Neural cell (in vitro differentiated cells): Measurements from ENCODE around the gene RFNG. TPM values are rescaled to one million over a fixed set of nuclear protein-coding genes. Genes with fewer than 3 reads are reported as not detected.

Experiments used
- H2AFZ ChIP-seq: fragments of 200-600, 300-800 bp; sonication (generic), shearing (Covaris generic); 2 replicates; pipeline ENCODE4 v1.6.0; 2014; ENCODE audit warnings: low read depth, mild to moderate bottlenecking, antibody characterized with exemption, low read length, moderate library complexity
- H3F3A ChIP-seq: fragments of 200-600 bp; shearing (Covaris generic); 2 replicates; pipeline ENCODE4 v1.6.1; 2016; ENCODE audit warnings: mild to moderate bottlenecking, moderate library complexity, mixed read lengths, antibody characterized with exemption, low read length; ENCODE audit not compliant: insufficient read depth, poor library complexity, severe bottlenecking
- H3K27ac ChIP-seq: fragments of 200-600, 300-800 bp; sonication (generic), shearing (Covaris generic); 2 replicates; pipeline ENCODE4 v1.5.1; 2014; ENCODE audit warnings: mild to moderate bottlenecking, low read length, moderate library complexity
- H3K27me3 ChIP-seq: fragments of 300-800, 200-600 bp; sonication (generic), shearing (Covaris generic); 2 replicates; pipeline ENCODE4 v1.6.0; 2014; ENCODE audit warnings: mild to moderate bottlenecking, low read depth, low read length, moderate library complexity; ENCODE audit not compliant: insufficient read depth
- H3K36me3 ChIP-seq: fragments of 300-800, 200-600 bp; sonication (generic), shearing (Covaris generic); 2 replicates; pipeline ENCODE4 v1.5.1; 2014; ENCODE audit warnings: mild to moderate bottlenecking, antibody characterized with exemption, low read length, moderate library complexity; ENCODE audit not compliant: insufficient read depth
- H3K4me2 ChIP-seq: fragments of 300-800, 200-600 bp; sonication (generic), shearing (Covaris generic); 2 replicates; pipeline ENCODE4 v1.6.0; 2014; ENCODE audit warnings: mild to moderate bottlenecking, low read length
- H3K4me3 ChIP-seq: fragments of 300-800, 200-600 bp; sonication (generic), shearing (Covaris generic); 2 replicates; pipeline ENCODE4 v1.5.1; 2014; ENCODE audit warnings: mild to moderate bottlenecking, low read length, moderate library complexity
- H3K79me2 ChIP-seq: fragments of 200-600 bp; shearing (Covaris generic); replicated peaks from 2 replicates; pipeline ENCODE4 v1.6.0; 2014; ENCODE audit warnings: mild to moderate bottlenecking, low read length, moderate library complexity; ENCODE audit not compliant: insufficient read depth
- H3K9ac ChIP-seq: fragments of 300-800, 200-600 bp; sonication (generic), shearing (Covaris generic); 2 replicates; pipeline ENCODE4 v1.6.1; 2016; ENCODE audit warnings: mild to moderate bottlenecking, low read length, mixed read lengths
- H3K9me2 ChIP-seq: fragments of 200-600 bp; shearing (Covaris generic); 2 replicates; pipeline ENCODE4 v1.6.1; 2016; ENCODE audit warnings: mild to moderate bottlenecking, low read length, mixed read lengths; ENCODE audit not compliant: insufficient read depth
- H3K9me3 ChIP-seq: fragments of 200-600, 300-800 bp; sonication (generic), shearing (Covaris generic); 2 replicates; pipeline ENCODE4 v1.6.1; 2016; ENCODE audit warnings: mild to moderate bottlenecking, mixed run types, low read length, moderate library complexity, mixed read lengths
- H4K20me1 ChIP-seq: fragments of 200-600 bp; shearing (Covaris generic); 2 replicates; pipeline ENCODE4 v1.6.1; 2016; ENCODE audit warnings: mild to moderate bottlenecking, mixed run types; ENCODE audit not compliant: insufficient read depth
- EP300 ChIP-seq: fragments of 450-650 bp; conservative IDR thresholded peaks from 2 replicates; pipeline ENCODE4 v1.6.1; 2014; ENCODE audit warnings: antibody characterized with exemption, mild to moderate bottlenecking, moderate library complexity; ENCODE audit not compliant: poor library complexity, severe bottlenecking
- EZH2 ChIP-seq: fragments of 200-600, 300-800 bp; shearing (Covaris generic), sonication (generic); IDR thresholded peaks from 2 replicates; pipeline ENCODE4 v1.6.1; 2014; ENCODE audit warnings: antibody characterized with exemption, low read length, borderline replicate concordance, mild to moderate bottlenecking; ENCODE audit not compliant: insufficient read depth, poor library complexity, severe bottlenecking
- MXI1 ChIP-seq: fragments of 450-650 bp; conservative IDR thresholded peaks from 2 replicates; pipeline ENCODE4 v1.6.1; 2014; ENCODE audit warnings: antibody characterized with exemption, mild to moderate bottlenecking; ENCODE audit not compliant: poor library complexity, severe bottlenecking
- POLR2AphosphoS5 ChIP-seq: IDR thresholded peaks from 2 replicates; pipeline ENCODE4 v1.6.1; 2012
- RAD21 ChIP-seq: fragments of 450-650 bp; conservative IDR thresholded peaks from 2 replicates; pipeline ENCODE4 v1.6.1; 2014; ENCODE audit warnings: antibody characterized with exemption, mild to moderate bottlenecking, moderate library complexity
- SMC3 ChIP-seq: fragments of 450-650 bp; conservative IDR thresholded peaks from 2 replicates; pipeline ENCODE4 v1.6.1; 2014; ENCODE audit warnings: antibody characterized with exemption, mild to moderate bottlenecking, moderate library complexity; ENCODE audit not compliant: poor library complexity
- TAF1 ChIP-seq: IDR thresholded peaks from 2 replicates; pipeline ENCODE4 v1.6.1; 2012; ENCODE audit warnings: low read depth
- polyA plus RNA-seq: library from polyadenylated mRNA; depleted of rRNA; stranded (reverse); fragments of >200 nt; gene quantifications from 2 replicates; pipeline ENCODE4 v1.2.3, GENCODE V29; 2014
- TF ChIP-seq, protein P1 (sequence below): fragments of 450-650 bp; IDR thresholded peaks from 2 replicates; pipeline ENCODE4 v1.5.1; 2014; ENCODE audit warnings: antibody characterized with exemption, mild to moderate bottlenecking, moderate library complexity; ENCODE audit not compliant: poor library complexity, severe bottlenecking
- TF ChIP-seq, protein P2 (sequence below): IDR thresholded peaks from 2 replicates; pipeline ENCODE4 v1.6.1; 2012; ENCODE audit warnings: borderline replicate concordance

RFNG gene
- polyA plus RNA-seq, 1 donor from 2014 or later = 176 TPM

DNA sequence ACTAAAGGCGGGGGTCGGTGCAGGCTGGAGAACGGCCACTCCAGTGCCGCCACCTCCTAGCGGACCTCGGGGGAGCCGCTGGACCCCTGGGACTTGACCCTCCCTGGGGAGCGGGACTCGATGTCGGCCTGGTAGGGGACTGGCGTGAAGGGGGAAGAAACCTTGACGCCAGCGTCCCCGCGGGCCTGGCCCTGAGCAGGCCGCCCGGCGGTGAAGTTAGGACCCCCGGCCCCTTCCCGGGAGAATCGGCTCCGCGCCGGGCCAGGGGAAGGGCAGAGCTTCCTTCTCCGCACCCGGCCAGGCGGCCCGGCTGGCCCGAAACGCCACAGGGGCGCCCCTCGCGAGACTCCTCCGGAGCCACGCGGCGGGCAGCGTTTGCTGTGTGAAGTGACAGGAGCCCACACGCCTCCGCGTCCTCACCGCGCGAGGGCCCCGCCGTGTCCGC lies 13.6 kb upstream of the RFNG start:
- Histone ChIP-seq H3K36me3 (no peaks in the 10 kb centered on the region), H3K4me2 (peak overlapping the region; percentile 61), H3K4me3 (peak overlapping the region; percentile 94), H4K20me1 (no peaks in the 10 kb centered on the region), H3K9me3 (no peaks in the 10 kb centered on the region), H2AFZ (no peak overlapping the region), H3K9ac (peak overlapping the region; percentile 72), H3K27ac (no peak overlapping the region), H3K27me3 (no peaks in the 10 kb centered on the region), H3K79me2 (no peaks in the 10 kb centered on the region), H3F3A (no peaks in the 10 kb centered on the region), H3K9me2 (no peaks in the 10 kb centered on the region)
- TF ChIP-seq, protein P1, sequence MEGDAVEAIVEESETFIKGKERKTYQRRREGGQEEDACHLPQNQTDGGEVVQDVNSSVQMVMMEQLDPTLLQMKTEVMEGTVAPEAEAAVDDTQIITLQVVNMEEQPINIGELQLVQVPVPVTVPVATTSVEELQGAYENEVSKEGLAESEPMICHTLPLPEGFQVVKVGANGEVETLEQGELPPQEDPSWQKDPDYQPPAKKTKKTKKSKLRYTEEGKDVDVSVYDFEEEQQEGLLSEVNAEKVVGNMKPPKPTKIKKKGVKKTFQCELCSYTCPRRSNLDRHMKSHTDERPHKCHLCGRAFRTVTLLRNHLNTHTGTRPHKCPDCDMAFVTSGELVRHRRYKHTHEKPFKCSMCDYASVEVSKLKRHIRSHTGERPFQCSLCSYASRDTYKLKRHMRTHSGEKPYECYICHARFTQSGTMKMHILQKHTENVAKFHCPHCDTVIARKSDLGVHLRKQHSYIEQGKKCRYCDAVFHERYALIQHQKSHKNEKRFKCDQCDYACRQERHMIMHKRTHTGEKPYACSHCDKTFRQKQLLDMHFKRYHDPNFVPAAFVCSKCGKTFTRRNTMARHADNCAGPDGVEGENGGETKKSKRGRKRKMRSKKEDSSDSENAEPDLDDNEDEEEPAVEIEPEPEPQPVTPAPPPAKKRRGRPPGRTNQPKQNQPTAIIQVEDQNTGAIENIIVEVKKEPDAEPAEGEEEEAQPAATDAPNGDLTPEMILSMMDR = no peak
- TF ChIP-seq EP300 (no peak), MXI1 (peak; percentile 72)
- TF ChIP-seq, protein P2, sequence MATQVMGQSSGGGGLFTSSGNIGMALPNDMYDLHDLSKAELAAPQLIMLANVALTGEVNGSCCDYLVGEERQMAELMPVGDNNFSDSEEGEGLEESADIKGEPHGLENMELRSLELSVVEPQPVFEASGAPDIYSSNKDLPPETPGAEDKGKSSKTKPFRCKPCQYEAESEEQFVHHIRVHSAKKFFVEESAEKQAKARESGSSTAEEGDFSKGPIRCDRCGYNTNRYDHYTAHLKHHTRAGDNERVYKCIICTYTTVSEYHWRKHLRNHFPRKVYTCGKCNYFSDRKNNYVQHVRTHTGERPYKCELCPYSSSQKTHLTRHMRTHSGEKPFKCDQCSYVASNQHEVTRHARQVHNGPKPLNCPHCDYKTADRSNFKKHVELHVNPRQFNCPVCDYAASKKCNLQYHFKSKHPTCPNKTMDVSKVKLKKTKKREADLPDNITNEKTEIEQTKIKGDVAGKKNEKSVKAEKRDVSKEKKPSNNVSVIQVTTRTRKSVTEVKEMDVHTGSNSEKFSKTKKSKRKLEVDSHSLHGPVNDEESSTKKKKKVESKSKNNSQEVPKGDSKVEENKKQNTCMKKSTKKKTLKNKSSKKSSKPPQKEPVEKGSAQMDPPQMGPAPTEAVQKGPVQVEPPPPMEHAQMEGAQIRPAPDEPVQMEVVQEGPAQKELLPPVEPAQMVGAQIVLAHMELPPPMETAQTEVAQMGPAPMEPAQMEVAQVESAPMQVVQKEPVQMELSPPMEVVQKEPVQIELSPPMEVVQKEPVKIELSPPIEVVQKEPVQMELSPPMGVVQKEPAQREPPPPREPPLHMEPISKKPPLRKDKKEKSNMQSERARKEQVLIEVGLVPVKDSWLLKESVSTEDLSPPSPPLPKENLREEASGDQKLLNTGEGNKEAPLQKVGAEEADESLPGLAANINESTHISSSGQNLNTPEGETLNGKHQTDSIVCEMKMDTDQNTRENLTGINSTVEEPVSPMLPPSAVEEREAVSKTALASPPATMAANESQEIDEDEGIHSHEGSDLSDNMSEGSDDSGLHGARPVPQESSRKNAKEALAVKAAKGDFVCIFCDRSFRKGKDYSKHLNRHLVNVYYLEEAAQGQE = no peak

DNA sequence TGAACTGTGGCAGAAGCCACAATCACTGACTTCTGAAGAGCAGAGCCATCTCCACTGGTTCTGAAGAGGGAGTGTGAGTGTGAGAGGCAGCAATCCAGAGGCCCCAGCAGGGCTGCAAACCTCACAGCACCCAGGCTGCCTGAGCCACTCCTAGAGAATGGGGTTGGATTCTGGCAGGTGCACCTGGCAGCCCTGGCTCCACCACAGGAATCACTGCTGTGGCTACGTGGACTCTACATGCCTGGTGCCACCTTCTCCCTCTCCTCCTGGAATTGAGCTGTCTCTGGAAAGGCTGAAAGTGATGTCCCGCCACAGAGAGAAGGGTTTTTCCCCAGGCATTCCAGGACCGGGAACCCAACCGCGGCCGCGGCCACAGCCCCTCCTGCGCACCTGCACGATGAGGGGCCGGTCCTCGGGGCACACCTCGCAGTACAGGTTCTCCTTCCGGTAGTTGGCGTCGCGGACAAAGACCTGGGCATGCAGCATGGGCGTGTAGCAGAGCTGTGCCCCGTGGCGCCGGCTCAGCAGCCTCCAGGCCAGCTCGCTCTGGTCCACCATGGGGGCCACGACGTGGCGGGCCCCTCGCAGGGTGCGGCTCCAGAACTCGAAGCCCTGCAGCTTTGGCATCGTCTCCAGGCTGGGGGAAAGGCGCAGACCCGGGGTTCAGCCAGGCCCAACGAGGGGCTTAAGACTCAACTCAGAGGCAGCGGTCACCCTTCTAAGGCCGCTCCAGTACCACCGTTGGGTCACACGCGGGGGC lies 13.0 kb upstream of the RFNG start:
- H2AFZ ChIP-seq = no peak overlapping the region
- no peaks in the 10 kb centered on the region for H4K20me1 ChIP-seq
- TF ChIP-seq EZH2 = no peak
- TF ChIP-seq TAF1 = no peak
- TF ChIP-seq, protein P2 = no peak
- no peak for TF ChIP-seq MXI1
- no peak for TF ChIP-seq EP300
- TF ChIP-seq RAD21 = no peak
- no peak for TF ChIP-seq SMC3
- TF ChIP-seq, protein P1 = no peak
- TF ChIP-seq POLR2AphosphoS5 = no peak
- no peaks in the 10 kb centered on the region for H3K36me3 ChIP-seq
- H3K4me3 ChIP-seq = peak overlapping the region; percentile 94
- H3K27ac ChIP-seq = no peak overlapping the region
- no peaks in the 10 kb centered on the region for H3F3A ChIP-seq
- H3K4me2 ChIP-seq = peak overlapping the region; percentile 61
- H3K9me3 ChIP-seq = no peaks in the 10 kb centered on the region
- no peaks in the 10 kb centered on the region for H3K79me2 ChIP-seq
- peak overlapping the region; percentile 72 for H3K9ac ChIP-seq
- no peaks in the 10 kb centered on the region for H3K27me3 ChIP-seq
- H3K9me2 ChIP-seq = no peaks in the 10 kb centered on the region
